ENCODE measurements around the gene GPANK1. TPM values are rescaled to one million over a fixed set of nuclear protein-coding genes. Genes with fewer than 3 reads are reported as not detected.
A peak's percentile ranks its signal among the peaks of the same experiment; 100 is the strongest.
"Not testable (repeated sequence)": the region's sequence is repeated elsewhere in the genome, so short reads cannot be mapped to it uniquely, and the experiment has no call there.

The GPANK1 gene
- 9.1 and 16.0 TPM in 2 replicates for total RNA-seq

GRCh38 chr6:31664790-31665500 lies at the start of gene GPANK1:
GPANK1 (minus strand) TSS chr6:31664997; CDS start chr6:31664478, 519 bp downstream.
- DNase-seq (ENCODE audit: low read depth) = peak; percentile 92

GRCh38 chr6:31713991-31714684 lies 49.3 kb upstream of the GPANK1 start:
- DNase-seq (ENCODE audit: low read depth) = no peak

GRCh38 chr6:31713465-31713864 lies 48.7 kb upstream of the GPANK1 start:
- no peak for DNase-seq (ENCODE audit: low read depth)

GRCh38 chr6:31712296-31712695 lies 47.5 kb upstream of the GPANK1 start:
- DNase-seq (ENCODE audit: low read depth) = no peak

- DNase-seq (ENCODE audit: low read depth) = no peak
Observed at GRCh38 chr6:31711233-31711632, 46.4 kb upstream of the GPANK1 start.

GRCh38 chr6:31710523-31711219 lies 45.9 kb upstream of the GPANK1 start:
- no peak for DNase-seq (ENCODE audit: low read depth)

DNA sequence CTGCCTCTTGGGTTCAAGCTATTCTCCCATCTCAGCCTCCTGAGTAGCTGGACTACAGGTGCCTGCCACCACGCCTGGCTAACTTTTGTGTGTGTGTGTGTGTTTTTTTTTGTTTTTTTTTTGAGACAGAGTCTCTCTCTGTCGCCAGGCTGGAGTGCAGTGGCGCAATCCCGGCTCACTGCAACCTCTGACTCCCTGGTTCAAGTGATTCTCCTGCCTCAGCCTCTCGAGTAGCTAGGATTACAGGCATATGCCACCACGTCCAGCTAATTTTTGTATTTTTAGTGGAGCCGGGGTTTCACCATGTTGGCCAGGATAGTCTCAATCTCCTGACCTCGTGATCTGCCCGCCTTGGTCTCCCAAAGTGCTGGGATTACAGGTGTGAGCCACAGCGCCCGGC lies 44.4 kb upstream of the GPANK1 start:
- DNase-seq (ENCODE audit: low read depth) = not testable (repeated sequence)

- no peak for DNase-seq (ENCODE audit: low read depth)
Observed at GRCh38 chr6:31708224-31708623, 43.4 kb upstream of the GPANK1 start.

- DNase-seq (ENCODE audit: low read depth) = no peak
Observed at GRCh38 chr6:31707701-31708100, 42.9 kb upstream of the GPANK1 start.

DNA sequence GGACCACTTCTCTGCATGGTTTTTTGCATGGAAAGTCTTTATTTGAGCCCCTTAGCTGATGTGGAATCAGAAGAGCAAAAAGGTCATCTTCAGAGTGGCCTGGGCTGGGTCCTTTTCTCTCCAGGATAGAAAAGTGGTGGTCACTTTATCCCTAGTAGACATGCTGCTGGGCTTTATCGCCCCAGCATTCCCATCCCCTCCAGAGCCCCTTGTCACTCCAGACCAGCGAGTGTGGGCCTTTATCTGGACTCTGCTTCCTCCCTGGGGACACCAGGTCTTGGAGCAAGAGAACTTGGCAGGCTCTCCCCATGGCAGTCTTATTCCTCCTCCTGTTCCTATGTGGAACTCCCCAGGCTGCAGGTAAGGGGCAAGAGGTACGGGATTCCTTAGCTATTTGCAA lies 41.8 kb upstream of the GPANK1 start, which contains the start of gene LY6G6F:
TSS of gene LY6G6F (plus strand) at position 268 of the 400 bp plus-strand sequence. CDS start at position 309, 41 bp downstream.
- no peak for DNase-seq (ENCODE audit: low read depth)

- no peak for DNase-seq (ENCODE audit: low read depth)
Observed at GRCh38 chr6:31705931-31706330, 41.1 kb upstream of the GPANK1 start.

GRCh38 chr6:31702819-31703716 lies 38.3 kb upstream of the GPANK1 start, which contains the start of gene ABHD16A:
ABHD16A (minus strand) TSS chr6:31703324; CDS start chr6:31703281, 43 bp downstream.
- peak; percentile 96 for DNase-seq (ENCODE audit: low read depth)

DNA sequence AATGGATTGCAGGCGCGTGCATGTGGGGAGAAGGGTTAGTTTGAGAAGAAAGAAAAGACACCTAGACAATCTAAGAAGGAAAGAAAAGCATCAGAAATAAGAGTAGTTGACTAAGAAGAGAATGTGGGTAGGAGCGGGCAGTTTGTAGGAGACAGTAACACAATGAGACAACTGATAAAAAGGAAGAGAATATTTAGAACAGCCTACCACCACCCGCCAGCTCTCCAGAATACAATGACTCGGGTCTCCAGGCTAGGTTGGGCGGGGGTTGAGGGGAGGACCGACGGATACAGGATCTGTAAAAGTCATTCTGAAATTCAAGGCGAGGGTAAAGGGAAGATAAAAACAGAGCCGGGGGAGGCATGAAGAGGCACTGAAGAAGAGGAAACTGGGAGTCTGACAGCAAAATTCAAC lies 37.6 kb upstream of the GPANK1 start:
- DNase-seq (ENCODE audit: low read depth) = no peak

DNA sequence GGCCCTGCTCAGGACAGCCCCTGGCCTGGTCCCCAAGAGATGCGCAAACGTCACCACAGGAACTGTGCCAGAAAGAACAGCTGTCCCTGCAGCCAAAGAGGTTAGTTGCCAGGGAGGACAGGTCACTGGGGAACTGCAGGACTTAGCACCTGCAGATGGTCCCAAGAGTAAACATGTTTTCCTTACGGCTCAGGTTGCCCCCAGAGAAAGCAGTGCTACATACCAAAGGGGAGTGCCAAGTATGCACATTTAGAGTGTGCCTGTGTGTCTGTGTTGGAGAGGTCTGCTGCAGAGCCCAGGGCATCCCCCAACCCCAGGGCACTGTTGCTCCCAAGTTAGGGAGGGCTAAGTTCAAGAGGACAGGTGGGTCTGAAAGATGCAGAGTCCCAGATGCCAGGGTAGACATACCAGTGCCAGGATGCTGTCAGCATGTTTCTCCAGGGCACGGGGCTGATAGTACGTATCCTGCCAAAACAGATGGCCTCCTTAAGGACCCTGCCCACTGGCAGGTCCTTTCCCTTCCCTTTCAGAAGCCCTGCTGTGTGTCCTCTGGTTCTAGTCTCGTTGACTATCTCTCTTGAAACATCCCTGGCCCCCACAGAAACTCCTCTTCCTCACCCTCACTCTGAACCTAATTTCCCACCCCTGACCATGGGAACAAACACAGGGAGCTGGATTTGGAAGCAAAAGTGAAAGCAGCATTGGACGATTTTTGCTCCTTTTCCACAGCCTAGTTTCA lies 37.0 kb upstream of the GPANK1 start:
- no peak for DNase-seq (ENCODE audit: low read depth)

DNA sequence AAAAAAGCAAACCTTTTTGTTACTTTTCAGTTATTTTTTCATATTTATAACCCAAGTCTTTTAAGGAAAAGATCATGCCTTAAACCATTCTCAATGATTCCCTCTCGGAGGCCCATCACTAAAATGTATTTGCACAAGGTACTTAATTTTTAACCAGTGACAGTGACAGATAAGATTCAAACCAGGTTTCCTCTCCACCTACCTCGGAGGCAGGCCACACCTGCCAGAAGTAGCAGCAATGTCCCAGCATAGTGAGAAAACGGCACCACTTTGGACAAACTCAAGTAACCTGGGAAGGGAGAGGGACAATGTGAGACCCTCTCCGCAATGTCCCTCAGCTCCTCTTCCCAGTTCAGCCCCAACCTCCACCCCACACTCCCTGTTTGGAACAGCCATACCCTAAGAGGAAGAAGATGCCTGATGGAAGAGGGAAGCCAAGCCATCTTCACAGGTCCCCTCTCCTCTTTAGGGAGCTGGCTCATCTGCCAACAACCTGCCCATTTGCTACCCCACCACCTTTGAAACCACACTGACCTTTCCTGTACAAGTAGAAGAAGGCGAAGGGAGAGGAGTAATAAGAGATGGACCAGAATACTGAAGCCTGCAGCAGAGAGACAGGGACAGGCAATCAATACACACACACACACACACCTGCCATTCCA lies 36.1 kb upstream of the GPANK1 start:
- DNase-seq (ENCODE audit: low read depth) = no peak

- no peak for DNase-seq (ENCODE audit: low read depth)
Observed at GRCh38 chr6:31697555-31697954, 32.8 kb upstream of the GPANK1 start.

DNA sequence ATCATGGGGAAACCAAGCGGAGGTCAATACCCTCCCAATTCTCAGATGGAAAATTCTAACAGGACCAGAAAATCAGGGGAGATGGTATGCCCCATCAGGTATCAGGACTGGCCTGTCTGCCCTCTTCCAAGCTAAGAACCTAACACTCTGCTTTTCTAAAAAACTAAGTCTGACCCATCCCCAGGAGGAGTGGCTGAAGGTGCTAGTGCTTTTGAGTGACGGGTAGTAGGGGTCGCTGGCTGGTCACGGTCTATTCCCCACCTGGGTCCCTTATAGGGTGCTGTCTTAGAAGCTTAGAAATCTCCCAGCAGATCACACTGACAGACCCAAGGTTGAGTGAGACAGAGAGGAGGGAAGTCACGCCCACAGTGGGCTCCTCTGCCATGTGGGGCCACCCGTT lies 28.7 kb upstream of the GPANK1 start:
- no peak for DNase-seq (ENCODE audit: low read depth)

DNA sequence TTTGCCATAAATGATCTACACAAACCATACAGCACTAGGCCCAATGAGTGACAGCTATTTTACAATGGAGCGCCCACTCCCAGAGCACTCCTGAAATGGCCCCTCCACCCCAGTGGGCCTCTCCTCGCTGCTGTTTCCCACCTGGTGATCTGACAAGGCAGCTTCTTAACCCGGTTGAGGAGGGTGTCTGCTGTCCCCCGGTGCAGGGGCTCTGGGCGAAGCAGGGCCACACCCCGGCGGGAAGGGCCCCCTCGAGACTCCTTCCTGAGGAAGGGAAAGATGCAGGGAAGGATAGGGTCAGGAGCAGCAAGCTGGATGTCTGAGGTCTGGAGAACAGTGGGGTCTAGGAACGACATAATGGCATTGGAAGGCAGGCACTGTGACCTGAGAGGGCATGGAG lies 28.1 kb upstream of the GPANK1 start:
- no peak for DNase-seq (ENCODE audit: low read depth)

GRCh38 chr6:31692353-31692752 lies 27.6 kb upstream of the GPANK1 start:
- no peak for DNase-seq (ENCODE audit: low read depth)

DNA sequence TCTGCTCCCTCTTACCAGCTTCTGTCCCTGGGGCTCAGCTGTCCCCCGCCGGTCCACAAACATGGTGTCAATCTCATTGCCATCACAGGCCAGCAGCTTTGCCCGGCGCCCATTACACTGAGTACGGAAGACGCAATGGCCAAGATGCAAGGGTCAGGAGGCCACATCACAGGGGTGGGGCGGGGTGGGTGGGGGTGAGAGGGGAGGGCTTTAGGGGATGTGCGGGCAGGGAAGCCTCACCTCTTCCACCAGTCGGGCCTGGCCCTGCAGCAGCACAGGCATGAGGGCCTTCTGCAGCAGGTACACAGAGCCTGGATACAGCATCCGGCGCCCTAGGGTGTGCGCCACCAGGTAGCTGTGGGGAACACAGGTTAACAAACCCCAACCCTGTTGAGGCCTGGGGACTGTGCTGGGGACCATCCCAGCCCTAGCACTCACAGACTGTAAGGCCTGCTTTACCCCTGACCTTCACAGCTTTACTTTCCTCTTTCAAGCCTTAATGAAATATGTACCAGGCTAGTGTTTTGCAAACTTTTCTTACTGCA lies 26.8 kb upstream of the GPANK1 start:
- DNase-seq (ENCODE audit: low read depth) = no peak

All from renal cortical epithelial cell (primary cell).